GM12878 (cell line): ENCODE results near the gene PTPN5. TPM values are rescaled to one million over a fixed set of nuclear protein-coding genes. Genes with fewer than 3 reads are reported as not detected.

Experiments used
- ATAC-seq: fragments of 200-7000 bp; cut with Tn5 transposase; 3 replicates; pipeline ENCODE4 v1.9.1; 2020; ENCODE audit warnings: mild to moderate bottlenecking, moderate library complexity
- BruUV-seq: library from RNA; stranded (reverse); fragments of 400-500 nt; replicated peaks from 2 replicates; lab custom pipeline; 2021; lab: Mats Ljungman, UMichigan
- CTCF ChIA-PET: fragments of 300-600 bp; sonication (Branson Sonifier 250); formaldehyde crosslinking; extraction: SDS; loops from one replicate; lab custom pipeline; 2021; ENCODE audit warnings: inconsistent platforms; lab: Yijun Ruan, JAX
- POLR2A ChIA-PET: fragments of 350-600 bp; formaldehyde crosslinking; extraction: SDS; loops from one replicate; lab custom pipeline; 2021; ENCODE audit warnings: inconsistent platforms; lab: Charles Lee
- RAD21 ChIA-PET: fragments of 300-600 bp; sonication (Branson Sonifier 250); formaldehyde crosslinking; loops from one replicate; lab custom pipeline; 2023; ENCODE audit warnings: antibody characterized with exemption; ENCODE audit not compliant: unreplicated experiment; lab: Charles Lee
- SMC1A ChIA-PET: fragments of 300-600 bp; sonication (Branson Sonifier 250); formaldehyde crosslinking; loops from one replicate; lab custom pipeline; 2023; ENCODE audit not compliant: unreplicated experiment, uncharacterized antibody; lab: Charles Lee
- DNase-seq: peaks from one replicate; pipeline ENCODE4 v3.0.0-alpha.2; 2011; ENCODE audit warnings: low read depth, low spot score
- FAIRE-seq: peaks from 3 replicates; lab custom pipeline; 2011; peaks lifted over from hg19 to GRCh38; lab: Jason Lieb, UNC
- H2AFZ ChIP-seq: 2 replicates; pipeline ENCODE4 v1.6.0; 2011; ENCODE audit warnings: low read depth, low read length, control low read depth; ENCODE audit not compliant: control insufficient read depth
- H3K27ac ChIP-seq: 2 replicates; pipeline ENCODE4 v1.5.1; 2011; ENCODE audit warnings: control low read depth; ENCODE audit not compliant: control insufficient read depth, insufficient read depth
- H3K27me3 ChIP-seq, 2 experiments: replicated peaks in 1 of 2; 2 replicates each; pipeline versions ENCODE4 v1.6.0 to v1.6.1; 2011; ENCODE audit warnings: low read length in 1 of 2; ENCODE audit not compliant: control insufficient read depth in 2 of 2, insufficient read depth in 2 of 2
- H3K36me3 ChIP-seq, 2 experiments: 2 replicates each; pipeline ENCODE4 v1.5.1; 2011; ENCODE audit warnings: low read length in 1 of 2; ENCODE audit not compliant: control insufficient read depth in 2 of 2, insufficient read depth in 2 of 2
- H3K4me1 ChIP-seq: 2 replicates; pipeline ENCODE4 v1.6.1; 2011; ENCODE audit warnings: mild to moderate bottlenecking, low read length, moderate library complexity, mixed read lengths; ENCODE audit not compliant: control insufficient read depth, insufficient read depth
- H3K4me2 ChIP-seq: 2 replicates; pipeline ENCODE4 v1.6.0; 2011; ENCODE audit warnings: control low read depth; ENCODE audit not compliant: control insufficient read depth, insufficient read depth
- H3K4me3 ChIP-seq: fragments of 200-600 bp; sonication (generic); 2 replicates; pipeline ENCODE4 v1.5.1; 2016
- H3K79me2 ChIP-seq: 2 replicates; pipeline ENCODE4 v1.6.0; 2011; ENCODE audit warnings: low read length; ENCODE audit not compliant: control insufficient read depth, insufficient read depth
- H3K9ac ChIP-seq: 2 replicates; pipeline ENCODE4 v1.8.0; 2011; ENCODE audit warnings: low read length, control low read depth, mixed read lengths; ENCODE audit not compliant: control insufficient read depth, insufficient read depth
- H3K9me3 ChIP-seq: replicated peaks from 3 replicates; pipeline ENCODE4 v1.5.1; 2011; ENCODE audit warnings: mild to moderate bottlenecking, low read length; ENCODE audit not compliant: control insufficient read depth, insufficient read depth
- H4K20me1 ChIP-seq: 2 replicates; pipeline ENCODE4 v1.6.0; 2011; ENCODE audit not compliant: control insufficient read depth, insufficient read depth
- CEBPB ChIP-seq, 2 experiments: fragments of 150-350 bp in 1 of 2; IDR thresholded peaks; 2 replicates each; pipeline ENCODE4 v1.6.1; 2012 to 2014; ENCODE audit warnings: low read depth in 2 of 2, low read length in 2 of 2, borderline replicate concordance in 1 of 2, inconsistent platforms in 1 of 2
- CUX1 ChIP-seq: IDR thresholded peaks from 2 replicates; pipeline ENCODE4 v1.6.1; 2012; ENCODE audit warnings: improper control_type of control experiment, low read depth, low read length; ENCODE audit not compliant: insufficient replicate concordance
- E4F1 ChIP-seq: fragments of 450-650 bp; IDR thresholded peaks from 2 replicates; pipeline ENCODE4 v1.6.1; 2018; ENCODE audit warnings: borderline replicate concordance, mild to moderate bottlenecking; ENCODE audit not compliant: partially characterized antibody
- MXI1 ChIP-seq: fragments of 150-350 bp; IDR thresholded peaks from 2 replicates; pipeline ENCODE4 v1.6.1; 2011; ENCODE audit warnings: low read depth, mild to moderate bottlenecking, inconsistent platforms, low read length, improper control_type of control experiment
- NFXL1 ChIP-seq: fragments of 450-650 bp; IDR thresholded peaks from 2 replicates; pipeline ENCODE4 v1.6.1; 2017; ENCODE audit warnings: antibody characterized with exemption, mild to moderate bottlenecking, borderline replicate concordance
- RAD51 ChIP-seq: fragments of 450-650 bp; IDR thresholded peaks from 2 replicates; pipeline ENCODE4 v1.6.1; 2016; ENCODE audit warnings: moderate library complexity, mild to moderate bottlenecking, inconsistent platforms
- SUPT20H ChIP-seq: IDR thresholded peaks from 2 replicates; pipeline ENCODE4 v1.6.1; 2011; ENCODE audit warnings: low read depth, mild to moderate bottlenecking, low read length, moderate library complexity, borderline replicate concordance; ENCODE audit not compliant: control insufficient read depth
- ZSCAN29 ChIP-seq: fragments of 450-650 bp; IDR thresholded peaks from 2 replicates; pipeline ENCODE4 v1.6.1; 2017; ENCODE audit warnings: mild to moderate bottlenecking, moderate library complexity
- WGBS: methylation state at CpG from one replicate; pipeline ENCODE4 v1.1.6; 2016; ENCODE audit warnings: low lambda C conversion rate; ENCODE audit not compliant: insufficient replicate concordance, insufficient coverage; ENCODE audit errors: missing lambda C conversion rate; 5-methylcytosine and 5-hydroxymethylcytosine counted together
- in situ Hi-C: fragments of 300-500 bp; cut with MboI; formaldehyde crosslinking; loops from 9 replicates; pipeline ENCODE4 v1.14.3; 2018; ENCODE audit warnings: mixed read lengths
- intact Hi-C: fragments of 100-400 bp; cut with micrococcal nuclease; formaldehyde crosslinking; loops from one replicate; pipeline ENCODE4 v1.14.2; 2022; ENCODE audit not compliant: unreplicated experiment
- polyA plus RNA-seq, 11 experiments: library from polyadenylated mRNA; depleted of rRNA in 4 of 11; unstranded in 6 of 11; stranded (reverse) in 5 of 11; fragments of >200 nt; fragmentation: Nextera tagmentation in 4 of 11; fragmentation: Illumina TruSeq in 1 of 11; extraction: Ambion mirVana in 4 of 11; extraction: Trizol in 1 of 11; gene quantifications; 1 replicate in 1 of 11; 2 replicates in 10 of 11; pipeline versions ENCODE4 v1.2.1 to v1.2.3, GENCODE V29; 2011 to 2016; ENCODE audit warnings: inconsistent platforms in 2 of 11, missing spikeins in 2 of 11, low read depth in 1 of 11
- total RNA-seq, 4 experiments: library from RNA; depleted of rRNA in 3 of 4; stranded (reverse); fragments of >200 nt in 3 of 4; fragmentation: Illumina TruSeq in 1 of 4; extraction: Trizol in 1 of 4; gene quantifications; 2 replicates each; pipeline versions ENCODE4 v1.2.1 to v1.2.3, GENCODE V29; 2013 to 2021
- TF ChIP-seq, protein P1 (sequence below): IDR thresholded peaks from 2 replicates; pipeline ENCODE4 v1.6.1; 2012; ENCODE audit warnings: low read depth, low read length, improper control_type of control experiment

Gene PTPN5
- total and polyA plus RNA-seq, 10 of the 15 experiments (the other 5 are each of a cell fraction or from before 2014, with no cell fraction given): 0.04 to 0.06 (median 0.05) TPM; not detected in 7

- TF ChIP-seq NFXL1 (no peak), ZSCAN29 (no peak), CUX1 (no peak), MXI1 (no peak), CEBPB (IDR thresholded peaks at IDR 0.05; ENCODE audit: borderline replicate concordance in 1 of 2, low read depth in 2 of 2, low read length in 2 of 2) (no peak), SUPT20H (no peak)
Observed at GRCh38 chr11:18729426-18729825, 62.2 kb downstream of the PTPN5 start (continued).

- Histone ChIP-seq H4K20me1 (no peaks in the 10 kb centered on the region), H3K79me2 (no peaks in the 10 kb centered on the region), H3K9me3 (no peaks in the 10 kb centered on the region), H3K27me3 (no peaks in the 10 kb centered on the region; a peak in 1 of 4 replicates), H3K36me3 (no peaks in the 10 kb centered on the region), H3K4me1 (peaks cover 8% of the 10 kb centered on the region), H2AFZ (no peak overlapping the region), H3K4me3 (no peak overlapping the region), H3K4me2 (no peak overlapping the region), H3K27ac (no peak overlapping the region), H3K9ac (no peak overlapping the region)
- intact Hi-C loops (loop anchor here (10.0 kb wide), 1 partner anchor 484 kb away; the partner anchor contains the start of gene SAA2), in situ Hi-C loops (no loop called here)
- SMC1A ChIA-PET: interaction anchor here (0.6 to 2.2 kb wide), 8 partner anchors 34 to 235 kb away, joined by 3 to 9 read pairs (median 5); no protein-coding TSS in a partner anchor
- FAIRE-seq (no peak), ATAC-seq (no peak), DNase-seq (no peak)
- RAD21 ChIA-PET: interaction anchor here (0.7 to 2.3 kb wide), 4 partner anchors 36 to 188 kb away, joined by 3 to 9 read pairs (median 6); no protein-coding TSS in a partner anchor
- CTCF ChIA-PET: interaction anchor here (0.7 to 19.6 kb wide), 18 partner anchors 8 to 541 kb away, joined by 3 to 494 read pairs (median 6); no protein-coding TSS in a partner anchor
- BruUV-seq: no TSS peak
- POLR2A ChIA-PET: interaction anchor here (0.6 to 1.5 kb wide), 3 partner anchors 25 to 204 kb away, joined by 3 to 4 read pairs (median 4); no protein-coding TSS in a partner anchor
- 57% methylated on average over 13 of the region's 13 CpGs for WGBS
- no peak for TF ChIP-seq E4F1
- TF ChIP-seq RAD51: no peak
- TF ChIP-seq, protein P1, sequence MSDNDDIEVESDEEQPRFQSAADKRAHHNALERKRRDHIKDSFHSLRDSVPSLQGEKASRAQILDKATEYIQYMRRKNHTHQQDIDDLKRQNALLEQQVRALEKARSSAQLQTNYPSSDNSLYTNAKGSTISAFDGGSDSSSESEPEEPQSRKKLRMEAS: no peak
Observed at GRCh38 chr11:18728658-18729057, 62.9 kb downstream of the PTPN5 start.
